ENCODE data around the gene BAIAP2L1.

DNA sequence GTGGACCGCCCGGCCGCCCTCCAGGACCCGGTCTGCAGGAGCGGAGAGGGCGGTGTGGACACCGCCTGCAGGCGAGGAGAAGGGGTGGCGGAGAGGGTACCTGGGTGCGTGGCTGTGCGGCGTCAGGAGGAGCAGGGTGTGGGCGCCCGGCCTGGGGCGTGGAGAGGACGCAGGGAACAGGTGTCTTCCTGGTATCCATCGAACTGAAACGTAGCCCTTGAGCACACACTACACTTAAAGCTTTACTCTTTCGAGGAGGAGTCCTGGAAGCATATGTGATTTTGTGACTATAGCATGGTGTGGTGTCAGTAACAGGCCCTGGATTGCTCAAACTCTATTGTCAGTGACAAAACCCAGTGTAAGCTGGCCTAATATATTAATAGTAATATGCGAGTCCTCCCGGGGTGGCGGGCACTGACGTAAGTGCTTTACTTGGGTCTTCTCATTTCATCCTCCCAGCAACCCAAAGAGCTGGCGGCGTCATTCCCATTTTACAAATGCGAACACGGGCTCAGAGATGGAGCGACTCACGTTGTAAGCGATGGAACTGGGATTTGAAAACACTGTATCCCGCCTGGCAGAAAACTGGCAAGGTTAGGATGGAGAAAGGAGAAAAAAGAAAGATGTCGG lies 148.3 kb downstream of the BAIAP2L1 start:
- TF ChIP-seq, protein P1, sequence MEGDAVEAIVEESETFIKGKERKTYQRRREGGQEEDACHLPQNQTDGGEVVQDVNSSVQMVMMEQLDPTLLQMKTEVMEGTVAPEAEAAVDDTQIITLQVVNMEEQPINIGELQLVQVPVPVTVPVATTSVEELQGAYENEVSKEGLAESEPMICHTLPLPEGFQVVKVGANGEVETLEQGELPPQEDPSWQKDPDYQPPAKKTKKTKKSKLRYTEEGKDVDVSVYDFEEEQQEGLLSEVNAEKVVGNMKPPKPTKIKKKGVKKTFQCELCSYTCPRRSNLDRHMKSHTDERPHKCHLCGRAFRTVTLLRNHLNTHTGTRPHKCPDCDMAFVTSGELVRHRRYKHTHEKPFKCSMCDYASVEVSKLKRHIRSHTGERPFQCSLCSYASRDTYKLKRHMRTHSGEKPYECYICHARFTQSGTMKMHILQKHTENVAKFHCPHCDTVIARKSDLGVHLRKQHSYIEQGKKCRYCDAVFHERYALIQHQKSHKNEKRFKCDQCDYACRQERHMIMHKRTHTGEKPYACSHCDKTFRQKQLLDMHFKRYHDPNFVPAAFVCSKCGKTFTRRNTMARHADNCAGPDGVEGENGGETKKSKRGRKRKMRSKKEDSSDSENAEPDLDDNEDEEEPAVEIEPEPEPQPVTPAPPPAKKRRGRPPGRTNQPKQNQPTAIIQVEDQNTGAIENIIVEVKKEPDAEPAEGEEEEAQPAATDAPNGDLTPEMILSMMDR (IDR thresholded peaks at IDR 0.05), result no peak
- TF ChIP-seq POLR2A (IDR thresholded peaks at IDR 0.05), result no peak

Measured in uterus (tissue), 2 donors.